GM21367 (cell line): Measurements from ENCODE around the gene ACYP2.
"Not testable (repeated sequence)": the region's sequence is repeated elsewhere in the genome, so short reads cannot be mapped to it uniquely, and the experiment has no call there.

Experiments used
- ATAC-seq: cut with Tn5 transposase; IDR thresholded peaks from one replicate; pipeline ENCODE4 v1.9.1; 2021; ENCODE audit not compliant: unreplicated experiment

ACYP2 gene

DNA sequence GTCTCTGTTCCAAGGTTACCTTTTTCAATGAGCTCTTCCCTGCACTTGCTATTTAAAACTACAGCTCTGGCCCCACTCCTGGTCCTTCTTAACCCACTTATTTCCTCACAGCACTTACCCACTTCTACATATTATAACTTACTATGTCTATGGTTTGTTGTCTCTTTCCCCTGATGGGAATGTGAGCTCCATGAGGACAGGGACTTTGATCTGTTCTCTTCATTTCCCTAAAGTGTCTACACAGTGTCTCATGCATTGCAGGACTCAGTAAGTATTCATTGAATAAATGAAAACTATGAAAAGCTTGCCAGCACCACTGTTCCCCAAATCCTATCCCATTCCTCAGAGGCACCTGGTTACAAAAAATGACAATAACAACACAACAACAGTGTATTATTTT lies 18.3 kb upstream of the ACYP2 start:
- ATAC-seq, result no peak

DNA sequence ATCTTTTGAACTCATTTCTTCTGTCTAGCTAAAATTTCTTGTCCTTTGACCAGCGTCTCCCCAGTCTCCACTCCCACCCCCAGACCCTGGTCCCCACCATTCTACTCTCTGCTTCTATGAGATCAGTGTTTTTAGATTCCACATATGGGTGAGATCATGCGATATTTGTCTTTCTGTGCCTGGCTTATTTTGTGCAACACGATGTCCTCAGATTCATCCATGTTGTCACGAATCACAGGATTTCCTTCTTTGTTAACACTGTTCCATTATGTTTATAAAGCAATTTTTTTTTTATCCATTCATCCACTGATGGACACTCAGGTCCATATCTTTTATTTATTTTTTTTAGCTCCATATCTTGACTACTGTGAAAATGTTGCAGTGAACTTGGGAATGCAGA lies 16.0 kb upstream of the ACYP2 start:
- no peak for ATAC-seq

GRCh38 chr2:54099829-54100585 lies 15.4 kb upstream of the ACYP2 start:
- peak; percentile 68 for ATAC-seq

GRCh38 chr2:54100772-54101171 lies 14.6 kb upstream of the ACYP2 start:
- ATAC-seq, result no peak

DNA sequence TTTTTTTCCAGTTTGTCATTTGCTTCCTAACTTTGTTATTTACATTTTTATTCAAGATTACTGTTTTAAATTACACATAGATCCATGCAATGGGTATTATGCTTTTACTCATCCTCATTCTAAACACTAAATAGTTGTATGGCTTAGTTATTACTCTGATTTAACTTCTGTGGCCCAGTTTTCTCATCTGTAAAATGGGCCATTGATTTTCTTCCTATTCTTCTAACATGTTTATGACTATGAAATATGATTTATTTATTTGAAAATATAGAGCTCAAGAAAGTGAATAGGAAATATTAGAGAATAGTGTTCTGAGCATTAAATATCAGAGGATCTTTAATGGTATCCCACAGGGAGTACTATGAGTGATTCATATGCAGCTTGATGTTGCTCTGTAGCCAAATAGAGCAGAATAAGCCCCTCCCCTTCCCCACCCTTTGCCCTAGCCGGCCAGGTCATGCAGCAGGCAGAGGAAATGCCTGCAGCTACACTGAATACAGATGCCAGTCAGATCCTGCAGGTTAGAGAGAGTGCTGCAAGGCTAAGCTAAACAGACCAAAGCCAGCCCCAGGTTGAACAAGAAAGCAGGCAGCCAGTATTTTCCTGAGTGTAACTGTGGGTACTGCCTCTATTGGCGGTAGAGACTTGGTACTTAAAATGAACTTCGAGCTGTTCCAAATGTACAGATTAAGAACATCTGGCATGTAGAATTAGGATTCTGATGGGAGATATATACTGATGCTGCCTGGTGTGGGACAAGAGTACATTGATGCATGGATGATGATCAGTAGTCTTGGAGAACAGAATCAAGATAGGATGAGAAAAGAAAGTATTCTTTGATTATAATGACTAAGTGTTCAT lies 11.7 kb upstream of the ACYP2 start:
- ATAC-seq, result peak; percentile 46

- ATAC-seq, result peak; percentile 56
These were observed 8.6 kb upstream of the ACYP2 start for GRCh38 chr2:54106631-54107454.

DNA sequence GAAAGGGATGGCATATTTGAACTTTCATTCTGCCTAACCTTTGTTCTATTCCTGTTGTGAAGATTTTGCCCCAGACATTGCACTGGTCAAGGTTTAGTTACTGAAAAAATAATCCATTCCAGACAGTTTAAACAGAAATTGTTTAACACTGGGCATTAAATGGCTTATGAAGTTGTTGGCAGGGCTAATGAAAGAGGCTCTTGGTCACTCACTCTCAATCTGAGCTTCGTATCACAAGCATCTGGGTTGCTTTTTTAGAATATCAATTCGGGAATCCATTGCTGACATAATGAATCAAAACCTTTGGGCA lies 8.0 kb upstream of the ACYP2 start:
- ATAC-seq, result no peak

DNA sequence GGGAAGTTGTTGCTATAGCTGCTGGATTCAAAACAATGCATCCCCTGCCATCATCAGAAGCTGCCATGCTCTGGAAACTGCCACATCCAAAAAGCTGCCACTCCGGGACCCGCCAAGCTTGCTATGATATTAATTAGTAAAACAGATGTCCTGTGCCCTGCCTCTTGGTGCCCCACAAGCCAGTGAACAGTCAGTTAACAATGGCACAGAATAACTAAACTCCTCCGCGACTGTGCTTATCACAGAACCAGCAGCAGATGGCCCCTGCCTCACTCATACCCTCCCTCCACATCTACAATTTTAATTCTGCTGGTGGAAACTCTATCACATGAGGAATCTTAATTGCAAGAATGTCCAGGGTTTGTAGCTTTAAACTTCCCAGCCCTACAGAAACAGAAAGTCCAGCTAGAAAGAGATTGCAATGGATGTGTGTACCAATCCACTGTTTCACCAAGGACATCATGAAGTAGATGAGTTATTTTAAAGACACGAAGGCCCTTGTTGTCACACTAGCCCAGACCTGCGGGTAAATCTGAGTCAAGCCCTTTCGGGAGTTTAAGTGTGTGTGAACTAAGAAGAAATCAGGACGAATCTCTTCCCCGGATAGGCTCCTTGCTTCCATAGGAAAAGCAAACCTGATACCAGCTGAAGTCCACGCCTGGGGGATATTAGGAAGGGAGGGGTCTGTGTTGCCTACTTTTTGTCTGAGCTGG lies 7.4 kb upstream of the ACYP2 start:
- ATAC-seq, result no peak

DNA sequence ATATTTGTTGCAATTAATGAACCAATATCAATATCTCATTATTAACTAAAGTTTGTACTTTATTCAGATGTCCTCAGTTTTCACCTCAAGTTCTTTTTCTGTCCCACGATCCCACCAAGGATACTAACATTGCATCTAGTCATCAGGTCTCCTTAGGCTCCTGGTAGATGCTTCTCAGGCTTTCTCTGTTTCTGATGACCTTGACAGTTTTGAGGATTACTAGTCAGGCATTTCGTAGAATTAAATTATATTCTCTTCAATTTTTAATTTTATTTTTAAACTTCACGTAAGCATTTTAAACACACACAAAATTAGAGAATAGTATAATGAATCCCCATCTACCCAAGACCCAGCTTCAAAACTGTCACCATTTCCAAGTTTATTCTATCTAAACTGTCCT lies 5.6 kb upstream of the ACYP2 start:
- no peak for ATAC-seq

GRCh38 chr2:54114479-54114878 lies 936 bp upstream of the ACYP2 start:
- not testable (repeated sequence) for ATAC-seq

DNA sequence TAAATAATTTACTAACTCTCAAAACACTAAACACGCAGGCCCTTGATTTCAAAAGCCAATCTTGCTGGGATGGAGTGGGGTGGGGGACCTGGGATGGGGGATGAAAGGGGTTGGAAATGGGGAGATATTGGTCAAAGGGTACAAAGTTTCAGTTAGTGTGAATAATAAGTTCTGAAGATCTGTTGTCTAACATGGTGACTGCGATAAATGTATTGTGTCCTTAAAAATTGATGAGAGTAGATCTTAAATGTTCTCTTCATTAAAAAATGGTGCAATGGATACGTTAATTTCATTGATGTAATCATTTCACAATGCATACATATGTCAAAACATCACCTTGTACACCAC lies 505 bp upstream of the ACYP2 start:
- ATAC-seq, result no peak

- ATAC-seq, result not testable (repeated sequence)
These were observed 1.2 kb downstream of the ACYP2 start for GRCh38 chr2:54116598-54116997.

DNA sequence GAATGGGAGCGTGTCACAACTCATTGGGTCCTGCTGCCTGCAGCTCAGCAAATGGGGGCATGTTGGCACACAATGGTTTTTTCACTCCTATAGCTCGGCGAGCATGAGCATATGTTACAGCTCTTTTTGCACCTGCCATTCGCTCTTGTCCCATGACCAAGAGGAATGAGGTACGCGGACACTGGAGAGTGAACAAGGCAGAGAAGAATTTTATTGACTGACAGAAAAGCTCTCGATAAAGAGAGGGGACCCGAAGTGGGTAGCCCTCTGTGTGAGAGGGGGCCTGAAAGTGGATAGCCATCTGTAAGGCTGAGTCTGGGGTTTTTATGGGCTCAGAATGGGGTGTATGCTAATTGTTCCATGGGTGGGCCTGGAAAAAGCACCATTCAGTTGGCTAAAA lies 5.5 kb downstream of the ACYP2 start:
- ATAC-seq, result no peak

GRCh38 chr2:54122171-54122935 lies 6.9 kb downstream of the ACYP2 start:
- ATAC-seq, result no peak

GRCh38 chr2:54122939-54123338 lies 7.5 kb downstream of the ACYP2 start:
- no peak for ATAC-seq

- not testable (repeated sequence) for ATAC-seq
These were observed 11.8 kb downstream of the ACYP2 start for GRCh38 chr2:54127174-54127573.

- ATAC-seq, result no peak
These were observed 17.6 kb downstream of the ACYP2 start for GRCh38 chr2:54133056-54133455.

- no peak for ATAC-seq
These were observed 23.8 kb downstream of the ACYP2 start for GRCh38 chr2:54139210-54139609.

DNA sequence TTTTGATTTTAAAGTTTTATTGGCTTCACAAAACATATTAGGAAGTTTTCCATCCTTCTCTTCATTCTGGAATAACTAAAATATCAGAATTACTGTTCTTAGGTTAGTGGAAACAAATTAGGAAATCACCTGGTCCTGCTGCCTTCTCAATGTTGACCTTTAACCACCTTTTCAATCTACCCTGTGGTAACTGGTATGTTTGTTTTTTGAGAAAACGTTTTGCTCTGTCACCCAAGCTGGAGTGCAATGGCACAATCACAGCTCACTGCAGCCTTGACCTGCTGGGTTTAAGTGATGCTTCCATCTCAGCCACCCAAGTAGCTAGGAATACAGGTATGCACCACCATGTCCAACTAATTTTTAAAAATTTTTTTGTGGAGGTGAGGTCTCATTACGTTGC lies 28.4 kb downstream of the ACYP2 start:
- ATAC-seq, result no peak

- ATAC-seq, result no peak
These were observed 33.0 kb downstream of the ACYP2 start for GRCh38 chr2:54148391-54148790.
